H1 (cell line): ENCODE data around the gene IGLL5. TPM values are rescaled to one million over a fixed set of nuclear protein-coding genes. Genes with fewer than 3 reads are reported as not detected.

ENCODE experiments used
- CTCF ChIA-PET: fragments of 300-600 bp; sonication (Branson Sonifier 250); formaldehyde crosslinking; loops from one replicate; lab custom pipeline; 2021; ENCODE audit not compliant: partially characterized antibody; lab: Charles Lee
- POLR2A ChIA-PET: fragments of 300-600 bp; sonication (Branson Sonifier 250); formaldehyde crosslinking; loops from one replicate; lab custom pipeline; 2021; ENCODE audit warnings: inconsistent platforms; ENCODE audit not compliant: partially characterized antibody; lab: Charles Lee
- DNase-seq, 2 experiments: peaks; one replicate each; pipeline versions ENCODE4 v3.0.0 to v3.0.0-alpha.2; 2010 to 2022; ENCODE audit warnings: low spot score in 2 of 2, low read depth in 1 of 2, mixed read lengths in 1 of 2
- FAIRE-seq: peaks from 2 replicates; lab custom pipeline; 2011; peaks lifted over from hg19 to GRCh38; lab: Jason Lieb, UNC
- H2AFZ ChIP-seq: 2 replicates; pipeline ENCODE4 v1.8.1; 2012; ENCODE audit warnings: low read length, inconsistent platforms
- H2AK5ac ChIP-seq: 2 replicates; pipeline ENCODE4 v1.6.1; 2013; ENCODE audit warnings: low read depth, low read length
- H2BK120ac ChIP-seq: replicated peaks from 2 replicates; pipeline ENCODE3; 2013; ENCODE audit warnings: low read depth, low read length, inconsistent platforms
- H2BK12ac ChIP-seq: 2 replicates; pipeline ENCODE4 v1.6.1; 2013; ENCODE audit warnings: low read depth, low read length
- H2BK15ac ChIP-seq: 2 replicates; pipeline ENCODE4 v1.6.1; 2013; ENCODE audit warnings: low read length
- H2BK20ac ChIP-seq: 2 replicates; pipeline ENCODE4 v1.6.1; 2013; ENCODE audit warnings: low read length
- H2BK5ac ChIP-seq: 2 replicates; pipeline ENCODE4 v1.6.1; 2013; ENCODE audit warnings: low read depth, low read length
- H3K14ac ChIP-seq: 2 replicates; pipeline ENCODE4 v1.6.1; 2013; ENCODE audit warnings: inconsistent platforms; ENCODE audit not compliant: insufficient read length
- H3K18ac ChIP-seq: 2 replicates; pipeline ENCODE4 v1.6.1; 2013; ENCODE audit warnings: low read length; ENCODE audit errors: extremely low read depth
- H3K23ac ChIP-seq: 2 replicates; pipeline ENCODE4 v1.6.1; 2013; ENCODE audit warnings: inconsistent platforms; ENCODE audit not compliant: insufficient read length
- H3K23me2 ChIP-seq: 2 replicates; pipeline ENCODE4 v1.6.1; 2013; ENCODE audit warnings: low read depth, low read length
- H3K27ac ChIP-seq: 2 replicates; pipeline ENCODE4 v1.6.1; 2011; ENCODE audit warnings: low read depth, low read length, inconsistent platforms
- H3K27me3 ChIP-seq, 4 experiments: replicated peaks in 1 of 4; 1 replicate in 1 of 4; 2 replicates in 3 of 4; pipeline versions ENCODE4 v1.6.1 to v1.8.1; 2011 to 2013; ENCODE audit warnings: low read length in 3 of 4, mild to moderate bottlenecking in 3 of 4, inconsistent platforms in 2 of 4, mixed read lengths in 2 of 4, moderate library complexity in 1 of 4; ENCODE audit not compliant: control insufficient read depth in 3 of 4, insufficient read depth in 3 of 4; ENCODE audit errors: extremely low read depth in 1 of 4
- H3K36me3 ChIP-seq, 4 experiments: 2 replicates each; pipeline versions ENCODE4 v1.6.1 to v1.8.1; 2011 to 2013; ENCODE audit warnings: mild to moderate bottlenecking in 4 of 4, low read length in 3 of 4, moderate library complexity in 2 of 4, control low read depth in 1 of 4, inconsistent platforms in 1 of 4; ENCODE audit not compliant: insufficient read depth in 4 of 4, control insufficient read depth in 2 of 4
- H3K4ac ChIP-seq: replicated peaks from 2 replicates; pipeline ENCODE3; 2013; ENCODE audit warnings: low read length, low read depth, mixed read lengths, inconsistent platforms; ENCODE audit not compliant: insufficient read length
- H3K4me1 ChIP-seq, 4 experiments: replicated peaks in 1 of 4; 1 replicate in 1 of 4; 2 replicates in 3 of 4; pipeline versions ENCODE4 v1.6.1 to v1.8.1; 2011 to 2013; ENCODE audit warnings: low read length in 3 of 4, inconsistent platforms in 2 of 4, mixed read lengths in 1 of 4; ENCODE audit not compliant: insufficient read depth in 4 of 4, control insufficient read depth in 3 of 4
- H3K4me2 ChIP-seq, 2 experiments: 2 replicates each; pipeline versions ENCODE4 v1.6.1 to v1.8.1; 2011 to 2013; ENCODE audit warnings: low read depth in 2 of 2, low read length in 2 of 2, control low read depth in 1 of 2, inconsistent platforms in 1 of 2, mild to moderate bottlenecking in 1 of 2; ENCODE audit not compliant: insufficient read depth in 1 of 2
- H3K4me3 ChIP-seq, 4 experiments: fragments of 200-600, 300-600 bp in 1 of 4; sonication (generic), shearing (Covaris generic), sonication (Bioruptor Twin) in 1 of 4; 2 replicates each; pipeline versions ENCODE4 v1.5.1 to v1.8.1; 2011 to 2016; ENCODE audit warnings: low read length in 4 of 4, low read depth in 3 of 4, control low read depth in 2 of 4, inconsistent platforms in 2 of 4, mild to moderate bottlenecking in 2 of 4, mixed read lengths in 1 of 4, moderate library complexity in 1 of 4; ENCODE audit not compliant: insufficient read depth in 2 of 4; ENCODE audit errors: extremely low read depth in 1 of 4
- H3K56ac ChIP-seq: replicated peaks from 2 replicates; pipeline ENCODE3; 2013; ENCODE audit warnings: low read depth, mild to moderate bottlenecking, mixed read lengths, low read length, inconsistent platforms; ENCODE audit not compliant: insufficient read length
- H3K79me1 ChIP-seq: 2 replicates; pipeline ENCODE4 v1.6.1; 2013; ENCODE audit warnings: low read depth, low read length, control low read depth
- H3K79me2 ChIP-seq, 2 experiments: 2 replicates each; pipeline versions ENCODE4 v1.6.1 to v1.8.1; 2012 to 2013; ENCODE audit warnings: low read length in 2 of 2, mild to moderate bottlenecking in 2 of 2, inconsistent platforms in 1 of 2; ENCODE audit not compliant: insufficient read depth in 2 of 2, control insufficient read depth in 1 of 2
- H3K9ac ChIP-seq, 4 experiments: replicated peaks in 1 of 4; 1 replicate in 1 of 4; 2 replicates in 3 of 4; pipeline versions ENCODE4 v1.6.1 to v1.8.1; 2011 to 2013; ENCODE audit warnings: low read depth in 3 of 4, low read length in 3 of 4, control low read depth in 2 of 4, mild to moderate bottlenecking in 2 of 4, moderate library complexity in 2 of 4, inconsistent platforms in 1 of 4; ENCODE audit errors: extremely low read depth in 1 of 4
- H3K9me3 ChIP-seq, 2 experiments: 2 replicates each; pipeline versions ENCODE4 v1.6.1 to v1.8.1; 2012 to 2013; ENCODE audit warnings: mild to moderate bottlenecking in 2 of 2, moderate library complexity in 2 of 2, control low read depth in 1 of 2, inconsistent platforms in 1 of 2, low read depth in 1 of 2, low read length in 1 of 2, mixed read lengths in 1 of 2; ENCODE audit not compliant: insufficient read depth in 2 of 2
- H4K20me1 ChIP-seq, 2 experiments: replicated peaks in 1 of 2; 2 replicates each; pipeline versions ENCODE3 to v1.8.1; 2011 to 2013; ENCODE audit warnings: inconsistent platforms in 2 of 2, low read length in 2 of 2, mild to moderate bottlenecking in 1 of 2; ENCODE audit not compliant: insufficient read depth in 2 of 2, control insufficient read depth in 1 of 2
- H4K5ac ChIP-seq: 2 replicates; pipeline ENCODE4 v1.6.1; 2013; ENCODE audit warnings: low read length, low read depth, mixed read lengths, inconsistent platforms; ENCODE audit not compliant: insufficient read length
- H4K8ac ChIP-seq: 2 replicates; pipeline ENCODE4 v1.8.0; 2013; ENCODE audit warnings: mild to moderate bottlenecking, moderate library complexity, low read length, inconsistent platforms; ENCODE audit not compliant: insufficient read depth; ENCODE audit errors: extremely low read depth
- H4K91ac ChIP-seq: replicated peaks from 2 replicates; pipeline ENCODE3; 2013; ENCODE audit warnings: low read length, mixed read lengths, inconsistent platforms; ENCODE audit not compliant: insufficient read length
- CEBPB ChIP-seq: IDR thresholded peaks from 2 replicates; pipeline ENCODE4 v1.6.1; 2012; ENCODE audit warnings: low read depth, low read length
- WGBS, 2 experiments: shearing (Covaris generic) in 1 of 2; methylation state at CpG; one replicate each; pipeline versions ENCODE4 v1.1.6 to v1.1.7; 2013 to 2015; ENCODE audit warnings: low lambda C conversion rate in 2 of 2, mixed read lengths in 2 of 2, inconsistent platforms in 1 of 2, low coverage in 1 of 2, missing lambda C conversion rate in 1 of 2; ENCODE audit not compliant: insufficient replicate concordance in 2 of 2, insufficient coverage in 1 of 2, insufficient read length in 1 of 2; ENCODE audit errors: extremely low coverage in 1 of 2, missing lambda C conversion rate in 1 of 2; 5-methylcytosine and 5-hydroxymethylcytosine counted together
- polyA plus RNA-seq, 7 experiments: library from polyadenylated mRNA; depleted of rRNA in 3 of 7; stranded (reverse) in 5 of 7; unstranded in 2 of 7; fragments of >200 nt in 5 of 7; fragments of 200-250 nt in 2 of 7; gene quantifications; 1 replicate in 5 of 7; 2 replicates in 1 of 7; 4 replicates in 1 of 7; pipeline versions ENCODE4 v1.2.1 to v1.2.3, GENCODE V29; 2011 to 2013; ENCODE audit warnings: missing spikeins in 2 of 7, mixed read lengths in 2 of 7
- total RNA-seq: library from RNA; stranded (reverse); fragmentation: NEBNext Ultra II Directional; extraction: Animal tissue kit (Norgen Biotek cat#: 25700); gene quantifications from 2 replicates; pipeline ENCODE4 v1.2.1, GENCODE V29; 2021

IGLL5 gene
- total and polyA plus RNA-seq, 2 of the 8 experiments (the other 6 are each of a cell fraction or from before 2014, with no cell fraction given) = not detected

DNA sequence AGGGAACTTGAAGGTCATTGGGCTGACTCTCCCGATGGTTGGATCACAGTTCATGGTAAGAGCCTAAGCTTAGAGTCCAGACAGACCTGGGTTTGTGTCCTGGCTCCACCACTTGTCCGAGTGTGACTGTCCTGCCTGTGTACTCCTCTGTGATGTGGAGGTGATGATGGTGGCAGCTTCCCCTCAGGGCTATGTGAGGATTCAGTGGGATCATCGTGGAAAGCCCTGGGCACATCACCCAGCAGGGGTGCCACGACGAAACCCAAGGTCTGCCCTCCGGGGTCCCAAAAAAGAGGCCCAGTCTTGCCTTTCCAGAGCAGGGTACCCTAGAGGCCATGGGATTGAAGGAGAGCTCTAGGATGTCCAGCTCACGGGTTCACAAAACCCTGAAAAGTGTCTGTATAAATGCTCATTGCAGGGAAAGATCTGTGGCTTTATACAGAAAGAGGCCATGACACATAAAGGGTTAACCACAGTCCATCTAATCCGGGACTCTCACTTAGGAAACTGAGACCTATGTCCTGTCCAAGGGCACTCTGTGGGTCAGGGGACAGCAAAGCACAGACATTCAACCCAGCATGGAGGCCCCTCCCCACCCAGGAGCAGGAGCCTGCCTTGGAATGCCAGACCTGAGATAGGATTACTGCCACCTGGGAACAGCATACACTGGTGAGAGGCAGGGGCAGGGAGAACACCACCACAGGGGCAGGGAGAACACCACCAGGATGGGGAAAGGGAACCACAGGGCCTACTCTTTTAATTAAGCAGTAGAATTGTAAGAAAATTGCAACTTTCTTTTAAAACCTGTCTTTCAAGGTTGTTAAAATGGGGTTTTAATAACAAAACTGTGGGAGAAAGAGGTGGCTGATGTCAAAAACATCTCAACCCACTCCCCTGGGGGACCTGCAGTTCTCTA is 51.3 kb downstream of the IGLL5 start:
- H3K9me3 ChIP-seq = peaks cover 19 to 47% of the 10 kb centered on the region in 2 experiments; a peak in 3 of 4 replicates
- 80% methylated on average over 8 of the region's 8 CpGs; no CpG with 5 or more reads in 1 of the 2 experiments for WGBS, 2 experiments
- H3K14ac ChIP-seq = no peak overlapping the region
- no peak overlapping the region for H4K5ac ChIP-seq
- H4K8ac ChIP-seq = no peak overlapping the region
- no peak overlapping the region for H2BK20ac ChIP-seq
- peaks cover 0 to 5% of the 10 kb centered on the region in 2 experiments for H4K20me1 ChIP-seq
- no peak for FAIRE-seq
- no peak overlapping the region for H2BK120ac ChIP-seq
- no peak overlapping the region for H3K18ac ChIP-seq
- no peak for DNase-seq
- H3K36me3 ChIP-seq = no peaks in the 10 kb centered on the region
- peaks cover 4% of the 10 kb centered on the region; the same call in 1 of the 2 replicates for H3K23me2 ChIP-seq
- H3K27me3 ChIP-seq = peaks cover 1 to 13% (median 3%) of the 10 kb centered on the region in 4 experiments; a peak in 4 of 7 replicates
- POLR2A ChIA-PET = no interaction called here
- no peak overlapping the region for H3K27ac ChIP-seq
- no peak overlapping the region for H2BK15ac ChIP-seq
- no peak overlapping the region for H3K56ac ChIP-seq
- H2BK5ac ChIP-seq = no peak overlapping the region
- H3K4ac ChIP-seq = no peak overlapping the region
- H3K79me2 ChIP-seq = no peaks in the 10 kb centered on the region
- no peaks in the 10 kb centered on the region for H3K4me1 ChIP-seq
- no peak overlapping the region for H3K4me3 ChIP-seq
- H3K79me1 ChIP-seq = no peaks in the 10 kb centered on the region
- H2AFZ ChIP-seq = no peak overlapping the region
- no peak overlapping the region for H4K91ac ChIP-seq
- CTCF ChIA-PET = no interaction called here
- no peak overlapping the region for H3K23ac ChIP-seq
- H2BK12ac ChIP-seq = no peak overlapping the region
- no peak overlapping the region for H3K4me2 ChIP-seq
- H3K9ac ChIP-seq = no peak overlapping the region
- H2AK5ac ChIP-seq = no peak overlapping the region
- no peak for TF ChIP-seq CEBPB
